NCI-H345 treated with DMSO at 0.1 percent for 48 hours (cell line): ENCODE results near the gene NBPF10.
"Not testable (repeated sequence)": the region's sequence is repeated elsewhere in the genome, so short reads cannot be mapped to it uniquely, and the experiment has no call there.

ENCODE experiments used
- DNase-seq: peaks from one replicate; lab custom pipeline; 2025; ENCODE audit not compliant: unreplicated experiment; lab: John Stamatoyannopoulos, UW

The NBPF10 gene, protein sequence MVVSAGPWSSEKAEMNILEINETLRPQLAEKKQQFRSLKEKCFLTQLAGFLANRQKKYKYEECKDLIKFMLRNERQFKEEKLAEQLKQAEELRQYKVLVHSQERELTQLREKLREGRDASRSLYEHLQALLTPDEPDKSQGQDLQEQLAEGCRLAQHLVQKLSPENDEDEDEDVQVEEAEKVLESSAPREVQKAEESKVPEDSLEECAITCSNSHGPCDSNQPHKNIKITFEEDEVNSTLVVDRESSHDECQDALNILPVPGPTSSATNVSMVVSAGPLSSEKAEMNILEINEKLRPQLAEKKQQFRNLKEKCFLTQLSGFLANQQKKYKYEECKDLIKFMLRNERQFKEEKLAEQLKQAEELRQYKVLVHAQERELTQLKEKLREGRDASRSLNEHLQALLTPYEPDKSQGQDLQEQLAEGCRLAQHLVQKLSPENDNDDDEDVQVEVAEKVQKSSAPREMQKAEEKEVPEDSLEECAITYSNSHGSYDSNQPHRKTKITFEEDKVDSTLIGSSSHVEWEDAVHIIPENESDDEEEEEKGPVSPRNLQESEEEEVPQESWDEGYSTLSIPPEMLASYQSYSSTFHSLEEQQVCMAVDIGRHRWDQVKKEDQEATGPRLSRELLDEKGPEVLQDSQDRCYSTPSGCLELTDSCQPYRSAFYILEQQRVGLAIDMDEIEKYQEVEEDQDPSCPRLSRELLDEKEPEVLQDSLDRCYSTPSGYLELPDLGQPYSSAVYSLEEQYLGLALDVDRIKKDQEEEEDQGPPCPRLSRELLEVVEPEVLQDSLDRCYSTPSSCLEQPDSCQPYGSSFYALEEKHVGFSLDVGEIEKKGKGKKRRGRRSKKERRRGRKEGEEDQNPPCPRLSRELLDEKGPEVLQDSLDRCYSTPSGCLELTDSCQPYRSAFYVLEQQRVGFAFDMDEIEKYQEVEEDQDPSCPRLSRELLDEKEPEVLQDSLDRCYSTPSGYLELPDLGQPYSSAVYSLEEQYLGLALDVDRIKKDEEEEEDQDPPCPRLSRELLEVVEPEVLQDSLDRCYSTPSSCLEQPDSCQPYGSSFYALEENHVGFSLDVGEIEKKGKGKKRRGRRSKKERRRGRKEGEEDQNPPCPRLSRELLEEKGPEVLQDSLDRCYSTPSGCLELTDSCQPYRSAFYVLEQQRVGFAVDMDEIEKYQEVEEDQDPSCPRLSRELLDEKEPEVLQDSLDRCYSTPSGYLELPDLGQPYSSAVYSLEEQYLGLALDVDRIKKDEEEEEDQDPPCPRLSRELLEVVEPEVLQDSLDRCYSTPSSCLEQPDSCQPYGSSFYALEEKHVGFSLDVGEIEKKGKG (N-terminal part only)

DNA sequence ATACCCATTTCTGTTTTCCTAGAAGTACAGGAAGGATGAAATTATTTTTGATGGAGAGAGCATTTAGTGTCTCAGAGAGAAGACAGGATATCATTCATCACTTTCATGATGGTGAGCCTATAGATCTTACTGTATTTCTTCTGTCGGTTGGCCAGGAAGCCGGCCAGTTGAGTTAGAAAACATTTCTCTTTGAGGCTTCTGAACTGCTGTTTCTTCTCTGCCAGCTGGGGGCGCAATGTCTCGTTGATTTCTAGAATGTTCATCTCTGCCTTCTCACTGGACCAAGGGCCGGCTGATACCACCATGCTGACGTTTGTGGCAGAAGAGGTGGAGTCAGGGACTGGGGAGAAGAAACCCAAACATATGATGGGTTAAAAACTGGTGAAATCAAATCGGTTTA is at the start of gene NBPF10:
Gene NBPF10, minus strand, starts transcription at position 340 of the 400 bp plus-strand sequence. Its CDS starts 35 bp downstream, at position 305.
- not testable (repeated sequence) for DNase-seq

GRCh38 chr1:146174531-146174930 is 29.9 kb upstream of the NBPF10 start:
- DNase-seq, result not testable (repeated sequence)

DNA sequence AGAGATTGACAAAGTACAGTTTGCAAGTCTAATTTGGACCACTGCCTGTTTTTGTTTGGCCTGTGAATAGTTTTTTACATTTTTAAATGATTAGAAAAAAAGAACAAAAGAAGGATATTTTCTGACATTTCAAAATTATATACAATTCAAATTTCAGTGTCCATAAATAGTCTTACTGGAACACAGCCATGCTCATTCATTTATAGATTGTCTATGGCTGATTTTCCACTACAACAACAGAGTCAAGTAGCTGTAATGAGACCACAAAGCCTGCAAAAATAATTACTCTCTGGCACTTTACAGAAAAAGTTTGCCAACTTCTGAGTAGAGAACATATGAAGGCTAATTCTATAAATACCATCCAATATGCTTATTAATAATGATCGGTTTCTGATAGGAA is 23.1 kb upstream of the NBPF10 start:
- DNase-seq, result not testable (repeated sequence)

GRCh38 chr1:146167273-146167672 is 22.7 kb upstream of the NBPF10 start:
- not testable (repeated sequence) for DNase-seq
